Embryonic facial prominence (tissue), 1 donor: ENCODE measurements around the gene TP53.
"Not testable (repeated sequence)": the region's sequence is repeated elsewhere in the genome, so short reads cannot be mapped to it uniquely, and the experiment has no call there.

ENCODE experiments used
- DNase-seq: peaks from one replicate; pipeline ENCODE4 v3.0.0-alpha.2; 2016; ENCODE audit errors: extremely low spot score

The TP53 gene

DNA sequence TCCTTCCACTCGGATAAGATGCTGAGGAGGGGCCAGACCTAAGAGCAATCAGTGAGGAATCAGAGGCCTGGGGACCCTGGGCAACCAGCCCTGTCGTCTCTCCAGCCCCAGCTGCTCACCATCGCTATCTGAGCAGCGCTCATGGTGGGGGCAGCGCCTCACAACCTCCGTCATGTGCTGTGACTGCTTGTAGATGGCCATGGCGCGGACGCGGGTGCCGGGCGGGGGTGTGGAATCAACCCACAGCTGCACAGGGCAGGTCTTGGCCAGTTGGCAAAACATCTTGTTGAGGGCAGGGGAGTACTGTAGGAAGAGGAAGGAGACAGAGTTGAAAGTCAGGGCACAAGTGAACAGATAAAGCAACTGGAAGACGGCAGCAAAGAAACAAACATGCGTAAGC lies 12.4 kb downstream of the TP53 start:
- DNase-seq = no peak

DNA sequence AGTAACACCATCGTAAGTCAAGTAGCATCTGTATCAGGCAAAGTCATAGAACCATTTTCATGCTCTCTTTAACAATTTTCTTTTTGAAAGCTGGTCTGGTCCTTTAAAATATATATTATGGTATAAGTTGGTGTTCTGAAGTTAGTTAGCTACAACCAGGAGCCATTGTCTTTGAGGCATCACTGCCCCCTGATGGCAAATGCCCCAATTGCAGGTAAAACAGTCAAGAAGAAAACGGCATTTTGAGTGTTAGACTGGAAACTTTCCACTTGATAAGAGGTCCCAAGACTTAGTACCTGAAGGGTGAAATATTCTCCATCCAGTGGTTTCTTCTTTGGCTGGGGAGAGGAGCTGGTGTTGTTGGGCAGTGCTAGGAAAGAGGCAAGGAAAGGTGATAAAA lies 14.1 kb downstream of the TP53 start:
- no peak for DNase-seq

DNA sequence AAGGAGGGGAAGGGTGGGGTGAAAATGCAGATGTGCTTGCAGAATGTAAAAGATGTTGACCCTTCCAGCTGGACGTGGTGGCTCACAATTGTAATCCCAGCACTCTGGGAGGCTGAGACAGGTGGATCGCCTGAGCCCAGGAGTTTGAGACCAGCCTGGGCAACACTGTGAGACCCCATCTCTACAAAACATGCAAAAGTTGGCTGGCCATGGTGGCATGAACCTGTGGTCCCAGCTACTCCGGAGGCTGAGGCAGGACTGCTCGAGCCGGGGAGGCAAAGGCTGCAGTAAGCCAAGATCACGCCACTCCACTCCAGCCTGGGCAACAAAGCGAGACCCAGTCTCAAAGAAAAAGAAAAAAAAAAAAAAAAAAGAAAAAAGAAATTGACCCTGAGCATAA lies 18.8 kb downstream of the TP53 start:
- no peak for DNase-seq

DNA sequence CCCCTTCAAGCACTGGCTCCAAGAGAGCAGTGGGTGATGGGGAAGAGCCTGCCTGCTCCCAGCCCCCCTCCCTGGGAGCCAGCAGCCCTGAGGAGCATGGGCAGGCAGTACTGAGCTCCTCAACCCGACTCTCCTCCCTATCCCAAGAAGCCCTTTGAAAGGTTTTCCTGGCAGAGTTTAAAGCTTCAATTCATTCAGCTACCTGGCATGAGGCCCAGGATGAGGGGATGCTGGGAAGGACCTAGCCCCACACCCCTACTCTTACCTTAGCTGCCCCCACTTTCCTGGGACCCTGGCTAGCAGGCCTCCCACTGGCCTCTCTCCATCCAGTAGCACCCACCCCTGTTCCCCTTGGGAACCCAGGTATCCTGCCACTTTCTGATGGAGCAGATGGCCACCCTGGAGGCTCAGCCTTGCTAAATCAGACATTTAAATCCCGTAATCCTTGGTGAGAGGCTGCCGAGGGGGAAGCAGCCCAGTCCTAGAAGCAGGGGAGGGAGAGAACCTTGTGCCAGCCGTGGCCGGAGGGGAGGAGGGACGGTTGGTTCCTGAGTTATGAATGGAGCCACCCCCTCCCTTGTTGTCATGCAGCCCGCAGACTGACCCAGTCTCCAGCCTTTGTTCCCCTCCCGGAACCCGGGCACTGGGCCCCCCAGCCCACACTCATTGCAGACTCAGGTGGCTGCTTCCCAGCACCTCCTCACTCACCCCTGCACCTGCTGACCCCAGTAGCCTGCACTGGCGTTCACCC lies 19.5 kb downstream of the TP53 start:
- no peak for DNase-seq

DNA sequence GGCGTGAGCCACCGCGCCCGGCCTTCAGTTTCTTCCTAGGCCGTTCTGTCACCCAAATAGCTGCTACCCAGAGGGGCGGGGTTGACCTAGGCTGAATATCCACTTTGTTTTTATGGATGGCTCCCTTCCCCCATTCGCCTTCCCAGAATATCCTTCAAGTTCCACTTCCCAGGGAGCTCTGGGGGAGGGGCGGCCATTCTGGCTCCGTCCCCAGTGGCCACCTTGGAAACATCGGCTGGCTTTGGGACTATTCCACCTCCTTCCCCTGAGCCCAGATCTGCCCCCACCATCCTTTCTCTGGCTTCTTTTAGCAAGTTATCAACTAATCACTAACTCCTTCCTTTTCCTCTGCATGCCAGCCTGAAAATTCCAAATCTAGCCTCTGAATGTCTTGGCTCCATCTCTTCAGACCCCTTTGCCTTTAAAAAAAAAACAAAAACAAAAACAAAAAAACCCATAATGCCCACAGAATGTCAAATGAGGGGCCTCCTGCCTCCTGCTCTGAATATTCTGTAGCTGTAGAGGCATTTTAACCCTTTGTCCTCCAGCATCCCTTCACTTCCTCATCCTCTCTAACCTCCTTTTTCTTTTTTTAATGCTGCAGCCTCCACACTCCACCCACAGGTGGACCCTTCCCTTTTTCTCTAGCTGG lies 30.2 kb downstream of the TP53 start:
- DNase-seq = no peak

DNA sequence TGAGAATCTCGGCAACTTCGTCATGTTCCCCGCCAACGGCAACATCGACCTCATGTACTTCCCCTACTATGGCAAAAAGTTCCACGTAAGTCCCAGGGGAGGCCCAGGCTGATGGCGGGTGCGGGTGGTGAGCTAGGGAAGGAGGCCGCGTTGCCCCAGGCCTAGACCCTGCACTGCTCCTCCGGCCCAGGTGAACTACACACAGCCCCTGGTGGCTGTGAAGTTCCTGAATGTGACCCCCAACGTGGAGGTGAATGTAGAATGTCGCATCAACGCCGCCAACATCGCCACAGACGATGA lies 31.8 kb downstream of the TP53 start:
- DNase-seq = no peak

DNA sequence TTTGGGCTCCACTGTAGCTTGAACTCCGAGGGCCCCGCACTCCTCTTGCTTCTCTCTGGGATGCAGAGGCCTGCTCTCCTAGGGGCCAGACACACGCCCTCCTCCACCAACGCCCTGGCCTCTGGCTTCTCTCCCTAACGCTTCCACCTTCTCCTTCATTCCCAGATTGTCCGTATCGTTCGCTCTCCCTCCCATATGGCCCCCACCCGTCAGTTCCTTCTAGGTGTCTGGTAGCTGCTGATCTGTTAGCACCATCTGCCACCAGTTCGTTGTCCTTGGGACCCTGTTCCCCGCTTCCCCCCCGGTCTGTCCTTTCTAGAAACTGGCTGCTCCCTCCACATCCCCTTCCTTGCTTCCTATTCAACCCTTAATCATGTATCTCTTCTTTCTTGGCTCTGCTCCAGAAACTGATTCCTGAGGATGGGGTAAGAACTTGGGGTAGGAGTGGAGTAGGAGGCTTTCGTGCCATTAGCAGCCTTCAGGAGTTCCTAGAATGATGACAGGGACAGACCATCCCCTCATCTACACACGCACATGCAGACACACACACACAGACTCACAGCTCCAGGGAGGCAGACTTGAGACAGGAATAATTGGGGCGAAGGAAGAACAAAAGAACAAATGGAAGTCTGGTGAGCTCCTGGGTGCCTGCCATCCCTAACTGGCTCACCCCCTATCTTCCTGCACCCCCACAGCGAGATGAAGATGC lies 32.3 kb downstream of the TP53 start:
- no peak for DNase-seq

DNA sequence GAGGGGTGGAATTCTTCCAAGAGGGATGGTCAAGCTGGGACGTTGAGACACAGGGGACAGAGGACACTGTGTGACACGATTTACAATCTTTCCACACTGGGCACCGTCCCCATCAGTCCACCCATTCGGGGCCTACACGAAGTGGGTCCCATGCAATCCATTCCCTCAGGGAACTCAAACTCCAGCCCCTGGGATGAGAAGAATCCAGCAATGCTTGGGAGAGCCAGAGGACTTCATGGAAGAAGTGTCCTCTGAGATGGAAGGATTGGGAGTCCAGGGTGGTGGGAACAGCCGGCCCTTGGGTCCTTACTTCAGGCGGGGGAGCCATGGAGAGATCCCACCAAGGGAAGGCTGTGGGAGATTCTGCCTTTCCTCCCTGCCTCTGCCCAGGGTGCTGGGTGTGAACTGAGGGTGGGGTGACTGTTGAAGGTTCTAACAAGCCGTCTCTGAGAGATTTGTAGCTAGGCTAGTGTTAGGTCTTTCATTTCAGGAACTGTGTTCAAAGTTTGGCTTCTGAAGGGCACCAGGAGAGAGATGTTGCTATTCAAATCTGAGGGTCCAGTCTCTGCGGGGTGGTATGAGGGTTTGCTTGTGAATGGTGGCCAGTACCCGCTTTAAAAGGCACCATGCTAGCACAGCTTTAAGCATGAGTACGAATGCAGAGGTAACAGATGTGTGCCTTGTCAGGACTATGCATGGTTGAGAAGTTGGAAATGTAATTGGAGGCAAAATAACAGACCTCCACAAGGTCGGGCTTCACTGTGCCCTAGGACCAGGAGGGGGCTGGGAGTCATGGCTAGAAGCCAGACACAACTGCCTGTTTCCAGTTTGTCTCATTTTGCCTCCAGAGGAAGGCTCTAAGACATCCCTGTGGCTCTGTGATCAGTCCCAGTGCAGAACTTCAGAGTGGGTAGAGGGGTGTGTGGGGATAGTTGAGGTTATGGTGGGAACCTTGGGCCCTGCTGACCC lies 34.6 kb downstream of the TP53 start:
- no peak for DNase-seq

DNA sequence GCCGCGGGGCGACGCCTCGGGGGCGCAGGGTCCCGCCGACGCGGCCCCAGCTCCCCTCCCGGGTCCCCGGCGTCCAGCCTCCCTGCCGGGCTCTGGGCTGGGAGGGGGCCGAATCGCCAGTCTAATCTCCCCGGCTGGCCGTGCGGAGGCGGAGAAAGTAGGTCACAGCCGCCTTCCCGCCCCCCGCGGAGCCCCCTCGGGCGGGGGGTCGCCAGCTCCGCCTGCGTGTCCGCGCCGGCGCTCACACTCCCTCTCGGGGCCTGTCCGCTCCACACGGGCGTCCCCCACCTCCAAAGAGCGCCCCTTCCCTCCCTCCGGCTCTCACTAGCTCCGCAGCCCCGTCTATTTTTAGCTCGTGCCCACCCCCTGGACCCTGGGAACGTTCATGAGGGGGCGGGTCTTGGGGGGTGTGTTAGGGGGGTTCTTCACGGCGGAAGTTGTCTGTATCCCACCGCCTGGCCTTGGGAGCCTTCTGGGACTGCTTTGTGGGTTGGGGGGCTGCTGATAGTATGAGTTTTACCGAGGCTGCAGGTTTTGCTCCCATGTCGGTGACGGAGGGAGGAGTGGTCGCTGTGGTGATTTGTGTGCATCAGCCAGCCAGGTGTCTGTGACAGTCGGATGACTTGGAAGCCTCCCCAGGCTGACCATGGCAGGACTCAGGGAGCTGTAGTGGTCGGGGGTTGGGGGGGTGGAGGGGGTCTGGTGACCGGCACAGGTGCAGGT lies 35.5 kb downstream of the TP53 start:
- no peak for DNase-seq

DNA sequence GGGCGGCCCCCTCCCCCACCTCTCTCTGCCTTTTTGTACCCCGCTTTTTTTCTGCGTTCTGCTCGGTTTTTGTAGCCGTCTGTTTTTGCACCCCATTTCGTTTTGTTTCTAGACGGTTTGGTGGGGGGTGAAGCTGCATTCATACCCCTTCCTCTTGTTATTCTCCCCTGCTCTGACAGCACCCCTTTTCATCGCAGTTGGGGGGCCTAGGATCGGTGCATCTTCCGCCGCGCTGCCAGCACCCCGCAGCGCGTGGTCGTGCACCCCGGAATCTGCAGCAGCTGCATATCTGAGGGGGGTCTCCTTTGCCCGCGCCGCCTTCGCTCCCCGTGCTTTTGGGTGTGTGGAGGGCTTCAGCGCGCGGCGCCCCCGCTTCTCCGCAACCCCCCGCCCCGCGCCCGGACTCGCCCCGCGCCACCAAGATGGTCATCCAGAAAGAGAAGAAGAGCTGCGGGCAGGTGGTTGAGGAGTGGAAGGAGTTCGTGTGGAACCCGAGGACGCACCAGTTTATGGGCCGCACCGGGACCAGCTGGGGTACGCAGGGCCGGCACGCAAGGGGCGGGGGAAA lies 36.1 kb downstream of the TP53 start:
- no peak for DNase-seq

DNA sequence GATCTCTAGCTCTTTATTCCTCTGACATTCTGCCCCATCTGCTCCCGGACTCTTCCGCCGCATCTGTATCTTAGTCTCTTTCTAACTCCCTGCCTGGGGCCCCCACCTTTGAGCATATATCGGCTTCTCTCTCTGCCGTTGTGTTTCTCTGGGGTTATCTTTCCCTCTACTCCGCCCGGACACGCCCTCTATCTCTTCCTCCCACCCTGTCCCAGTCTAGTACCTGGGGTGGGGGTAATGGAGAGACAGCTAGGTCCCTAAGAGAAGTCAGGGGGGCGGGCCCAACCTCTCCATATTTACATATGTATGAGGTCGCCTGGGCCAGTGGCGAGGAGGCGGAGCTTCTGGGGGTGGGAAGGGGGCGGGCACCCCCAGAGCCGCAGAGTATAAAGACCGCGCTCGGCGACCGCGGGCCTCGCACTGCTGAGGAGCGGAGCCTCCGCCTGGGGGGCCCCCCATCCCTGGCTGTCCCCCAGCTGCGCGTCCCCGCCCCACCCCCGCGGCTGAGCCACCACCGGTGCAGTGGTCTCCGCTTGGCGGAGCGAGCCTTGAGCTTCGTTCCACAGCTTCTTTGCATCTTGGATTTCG lies 36.7 kb downstream of the TP53 start, which contains the start of gene ATP1B2:
TSS of gene ATP1B2 (plus strand) at position 418 of the 588 bp plus-strand sequence. CDS start 593 bp downstream, outside the sequence.
- DNase-seq = peak; percentile 50

DNA sequence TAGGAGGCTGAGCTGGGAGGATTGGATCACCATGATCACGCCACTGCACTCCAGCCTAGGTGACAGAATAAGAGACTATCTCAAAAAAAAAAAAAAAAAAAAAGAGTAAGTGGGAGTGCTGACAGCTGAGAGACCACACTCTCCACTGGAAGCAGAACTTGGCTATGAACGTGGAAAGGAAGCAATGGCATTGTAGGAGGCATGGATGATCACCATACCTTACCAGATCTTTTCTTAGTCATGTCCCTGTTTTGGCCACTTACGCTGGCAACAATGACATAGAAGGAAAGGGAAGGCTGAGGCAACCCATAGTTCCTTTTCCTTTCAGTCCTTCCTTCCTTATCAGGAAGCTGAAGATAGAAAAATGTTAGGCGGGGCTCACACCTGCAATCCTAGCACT lies 40.3 kb downstream of the TP53 start:
- no peak for DNase-seq

DNA sequence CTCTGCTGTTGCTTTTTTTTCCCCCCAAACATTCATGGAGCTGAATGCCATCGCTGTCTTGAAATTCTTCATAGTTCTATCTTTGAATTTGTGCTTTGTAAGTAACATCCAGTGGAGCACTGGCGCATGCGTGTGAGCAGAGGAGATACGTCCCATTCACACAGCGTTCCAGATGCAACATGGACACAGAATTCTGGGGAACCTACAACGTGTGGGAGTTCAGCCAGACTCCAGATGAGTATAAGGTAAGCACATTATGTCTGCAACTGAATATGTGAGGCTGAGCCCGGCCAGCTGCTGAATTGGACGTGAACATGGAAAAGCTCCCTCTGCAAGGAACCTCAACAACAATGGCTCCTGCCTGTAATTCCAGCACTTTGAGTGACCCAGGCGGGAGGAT lies 40.8 kb downstream of the TP53 start:
- no peak for DNase-seq

DNA sequence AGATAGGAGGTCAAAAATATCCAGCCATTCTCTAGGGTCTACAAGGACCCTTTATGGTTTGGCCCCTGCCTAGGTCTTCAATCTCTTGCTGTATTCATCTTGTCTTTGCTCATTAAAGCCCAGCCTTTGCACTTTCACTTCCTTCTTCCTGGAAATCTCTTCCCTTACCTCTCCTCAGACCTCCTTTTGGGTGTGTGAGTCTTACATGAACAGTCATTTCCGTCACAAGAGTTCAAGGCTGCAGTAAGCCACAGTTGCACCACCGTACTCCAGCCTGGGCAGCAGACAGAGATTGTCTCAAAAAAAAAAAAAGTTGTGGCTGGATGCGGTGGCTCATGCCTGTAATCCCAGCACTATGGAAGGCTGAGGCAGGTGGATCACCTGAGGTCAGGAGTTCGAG lies 42.5 kb downstream of the TP53 start:
- DNase-seq = no peak

DNA sequence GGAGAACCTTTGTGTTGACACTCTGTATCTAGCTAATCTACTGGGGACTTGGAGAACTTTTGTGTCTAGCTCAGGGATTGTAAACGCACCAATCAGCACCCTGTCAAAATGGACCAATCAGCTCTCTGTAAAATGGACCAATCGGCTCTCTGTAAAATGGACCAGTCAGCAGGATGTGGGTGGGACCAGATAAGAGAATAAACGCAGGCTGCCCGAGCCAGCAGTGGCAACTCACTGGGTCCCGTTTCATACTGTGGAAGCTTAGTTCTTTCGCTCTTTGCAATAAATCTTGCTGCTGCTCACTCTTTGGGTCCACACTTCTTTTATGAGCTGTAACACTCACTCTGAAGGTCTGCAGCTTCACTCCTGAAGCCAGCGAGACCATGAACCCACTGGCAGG lies 45.7 kb downstream of the TP53 start:
- DNase-seq = not testable (repeated sequence)

DNA sequence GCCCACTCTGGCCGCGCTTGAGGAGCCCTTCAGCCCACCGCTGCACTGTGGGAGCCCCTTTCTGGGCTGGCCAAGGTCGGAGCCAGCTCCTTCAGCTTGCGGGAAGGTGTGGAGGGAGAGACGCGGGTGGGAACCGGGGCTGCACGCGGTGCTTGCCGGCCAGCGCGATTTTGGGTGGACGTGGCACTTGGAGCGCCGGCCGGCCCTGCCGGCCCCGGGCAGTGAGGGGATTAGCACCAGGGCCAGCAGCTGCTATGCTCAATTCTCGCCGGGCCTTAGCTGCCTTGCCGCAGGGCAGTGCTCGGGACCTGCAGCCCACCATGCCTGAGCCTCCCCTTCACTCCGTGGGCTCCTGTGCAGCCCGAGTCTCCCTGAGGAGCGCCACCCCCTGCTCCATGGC lies 46.5 kb downstream of the TP53 start:
- no peak for DNase-seq

DNA sequence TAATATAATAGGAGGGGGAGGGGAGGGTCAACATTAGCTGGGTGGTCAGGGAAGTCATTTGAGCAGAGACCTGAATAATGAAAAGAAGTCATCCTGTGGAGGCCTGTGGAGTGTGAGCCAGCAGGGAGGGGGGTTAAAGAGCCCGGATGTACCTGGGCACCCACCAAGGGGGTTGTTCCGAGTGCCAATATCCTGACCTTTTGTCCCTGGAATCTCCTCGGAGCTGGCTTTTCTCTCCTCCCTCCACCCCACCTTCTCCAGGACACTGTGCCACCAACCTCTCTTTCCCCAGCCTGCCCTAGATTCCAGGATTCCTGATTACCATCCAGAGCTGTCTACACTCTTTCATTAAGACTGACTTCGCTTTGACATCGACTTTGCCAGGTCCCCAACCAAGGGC lies 51.1 kb downstream of the TP53 start:
- no peak for DNase-seq

DNA sequence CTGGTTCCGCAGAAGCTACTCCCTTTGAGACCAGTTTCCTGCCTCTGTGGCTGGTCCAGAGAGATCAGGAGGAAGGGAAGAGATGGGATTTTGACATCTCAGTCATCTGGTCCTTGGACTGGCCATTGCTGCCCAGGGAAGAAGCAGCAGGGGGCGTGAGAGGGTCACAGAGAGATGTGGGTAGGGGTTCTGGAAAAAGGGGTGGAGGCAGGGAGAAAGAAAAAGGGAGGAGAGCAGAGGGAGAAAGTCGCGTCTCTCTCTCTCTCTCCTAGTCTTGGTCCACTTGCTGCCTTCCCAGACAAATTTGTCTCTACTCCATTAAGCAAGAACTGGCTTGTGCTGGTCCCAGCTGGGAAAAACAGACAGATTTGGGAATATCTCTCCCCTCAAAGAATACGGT lies 52.9 kb downstream of the TP53 start:
- DNase-seq = no peak

DNA sequence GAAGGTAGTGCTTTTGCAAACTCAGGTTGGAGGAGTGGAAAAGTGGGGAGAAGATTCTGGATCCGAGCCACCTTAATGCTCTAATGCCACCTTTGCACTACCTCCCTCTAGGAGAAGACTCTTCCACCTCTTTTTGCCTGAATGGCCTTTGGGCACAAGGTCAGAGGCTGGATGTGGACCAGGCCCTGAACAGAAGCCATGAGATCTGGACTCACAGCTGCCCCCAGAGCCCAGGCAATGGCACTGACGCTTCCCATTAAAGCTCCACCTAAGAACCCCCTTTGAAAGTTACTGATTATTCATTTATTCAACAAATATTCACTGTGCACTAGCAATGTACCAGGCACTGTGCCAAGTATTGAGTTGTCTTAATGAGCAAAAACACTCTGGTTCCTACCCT lies 54.2 kb downstream of the TP53 start:
- DNase-seq = no peak

DNA sequence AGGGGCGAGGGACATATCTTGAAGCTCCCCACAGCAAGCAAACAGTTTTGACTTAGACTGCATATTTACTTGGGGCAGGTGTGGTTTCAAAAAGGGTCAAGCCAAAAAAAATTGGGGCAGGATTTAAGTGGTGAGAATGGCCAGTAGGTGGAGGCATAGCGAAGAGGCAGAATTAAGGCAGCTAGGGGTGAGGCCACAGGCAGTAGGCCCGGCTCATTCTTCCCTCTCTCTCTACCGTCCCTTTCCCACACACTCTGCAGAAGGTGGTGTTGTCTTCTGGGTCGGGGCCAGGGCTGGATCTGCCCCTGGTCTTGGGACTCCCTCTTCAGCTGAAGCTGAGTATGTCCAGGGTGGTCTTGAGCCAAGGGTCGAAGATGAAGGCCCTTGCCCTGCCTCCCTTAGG lies 54.8 kb downstream of the TP53 start:
- DNase-seq = no peak
